Esophagus (tissue), 2 donors: Measurements from ENCODE around the gene CAMK2A. TPM values are rescaled to one million over a fixed set of nuclear protein-coding genes. Genes with fewer than 3 reads are reported as not detected.

Experiments
- H3K27ac ChIP-seq, 2 donors: one replicate each; pipeline ENCODE4 v1.5.1; 2013; ENCODE audit warnings: low read depth in 2 of 2, mild to moderate bottlenecking in 2 of 2, inconsistent platforms in 1 of 2, low read length in 1 of 2, moderate library complexity in 1 of 2
- H3K27me3 ChIP-seq, 2 donors: one replicate each; pipeline ENCODE4 v1.6.1; 2013; ENCODE audit warnings: low read length in 2 of 2, control low read depth in 1 of 2, mild to moderate bottlenecking in 1 of 2; ENCODE audit not compliant: insufficient read depth in 2 of 2, control insufficient read depth in 1 of 2
- H3K36me3 ChIP-seq, 2 donors: one replicate each; pipeline ENCODE4 v1.6.1; 2013; ENCODE audit warnings: low read length in 1 of 2; ENCODE audit not compliant: control insufficient read depth in 2 of 2, insufficient read depth in 2 of 2
- H3K4me1 ChIP-seq, 2 donors: one replicate each; pipeline ENCODE4 v1.6.1; 2013; ENCODE audit warnings: low read length in 1 of 2; ENCODE audit not compliant: control insufficient read depth in 2 of 2, insufficient read depth in 2 of 2
- H3K4me3 ChIP-seq, 2 donors: one replicate each; pipeline ENCODE4 v1.5.1; 2013; ENCODE audit warnings: low read length in 2 of 2, mild to moderate bottlenecking in 2 of 2, low read depth in 1 of 2, moderate library complexity in 1 of 2
- H3K9me3 ChIP-seq, 2 donors: one replicate each; pipeline ENCODE4 v1.6.1; 2013; ENCODE audit warnings: mild to moderate bottlenecking in 2 of 2, low read depth in 1 of 2, low read length in 1 of 2, moderate library complexity in 1 of 2; ENCODE audit not compliant: control insufficient read depth in 2 of 2, insufficient read depth in 1 of 2
- WGBS, 2 donors: extraction: QIAGEN DNeasy Blood & Tissue Kit; methylation state at CpG; one replicate each; pipeline ENCODE4 v1.1.7; 2013; 5-methylcytosine and 5-hydroxymethylcytosine counted together
- polyA plus RNA-seq, 2 donors: library from polyadenylated mRNA; stranded (reverse); fragments of 200-250 nt; gene quantifications; one replicate each; pipeline ENCODE4 v1.2.3, GENCODE V29; 2013
- donor health status: healthy with polysubstance abuse.
- donor health status: Bipolar disorder and iron deficiency.

Gene CAMK2A
- polyA plus RNA-seq, 2 donors = 0.11 to 0.24 TPM

GRCh38 chr5:150302301-150303069, 12.9 kb upstream of the CAMK2A start, which contains the start of gene ARSI:
Gene ARSI (minus strand): TSS chr5:150302905. CDS start chr5:150302373, 532 bp downstream.
- H3K27me3 ChIP-seq = no peaks in the 10 kb centered on the region
- H3K4me3 ChIP-seq = peak within 1 kb of the TSS; percentile 25 to 42
- no peaks in the 10 kb centered on the region for H3K36me3 ChIP-seq
- peaks cover 0 to 1% of the 10 kb centered on the region in 2 donors for H3K9me3 ChIP-seq
- peak within 1 kb of the TSS; percentile 27 to 40 for H3K27ac ChIP-seq
- peaks cover 15 to 23% of the 10 kb centered on the region in 2 donors for H3K4me1 ChIP-seq
- WGBS, 2 donors = 3% methylated on average over 54 to 63 of the region's 63 CpGs

- Histone ChIP-seq H3K36me3 (no peaks in the 10 kb centered on the region), H3K4me3 (peak overlapping the region; percentile 25 to 42), H3K27ac (no peak overlapping the region), H3K4me1 (peaks cover 15 to 27% of the 10 kb centered on the region in 2 donors), H3K9me3 (peaks cover 0 to 1% of the 10 kb centered on the region in 2 donors), H3K27me3 (no peaks in the 10 kb centered on the region)
- 19 to 23% methylated on average over 22 of the region's 22 CpGs for WGBS, 2 donors
Observed at GRCh38 chr5:150301901-150302300, 12.3 kb upstream of the CAMK2A start.

DNA sequence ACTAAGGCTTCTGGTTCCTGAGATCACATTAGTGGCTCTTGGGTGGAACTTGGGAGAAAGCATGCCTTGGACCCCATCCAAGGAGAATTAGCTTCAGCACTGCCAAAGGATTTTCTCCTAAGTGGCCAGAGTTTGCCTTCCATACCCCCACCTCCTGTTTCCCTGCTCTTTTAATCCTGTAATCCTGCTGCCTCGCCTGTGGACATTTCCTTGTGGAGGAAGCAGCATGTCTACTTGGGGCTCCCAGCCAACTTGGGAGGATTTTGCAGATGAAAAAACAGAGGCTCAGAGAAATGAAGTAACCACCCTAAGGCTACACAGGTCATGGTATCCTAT, 11.6 kb upstream of the CAMK2A start:
- H3K27ac ChIP-seq = no peak overlapping the region

GRCh38 chr5:150300496-150301169, 11.1 kb upstream of the CAMK2A start:
- WGBS, 2 donors = 78 to 79% methylated on average over 13 of the region's 13 CpGs
- Histone ChIP-seq H3K27ac (no peak overlapping the region), H3K36me3 (no peaks in the 10 kb centered on the region)

More for the DNA sequence above, 11.6 kb upstream of the CAMK2A start:
- Histone ChIP-seq H3K9me3 (peaks cover 0 to 1% of the 10 kb centered on the region in 2 donors), H3K27me3 (no peaks in the 10 kb centered on the region), H3K4me1 (peaks cover 15 to 33% of the 10 kb centered on the region in 2 donors), H3K36me3 (no peaks in the 10 kb centered on the region), H3K4me3 (no peak overlapping the region)
- 13 to 39% methylated on average over 1 of the region's 1 CpG for WGBS, 2 donors

DNA sequence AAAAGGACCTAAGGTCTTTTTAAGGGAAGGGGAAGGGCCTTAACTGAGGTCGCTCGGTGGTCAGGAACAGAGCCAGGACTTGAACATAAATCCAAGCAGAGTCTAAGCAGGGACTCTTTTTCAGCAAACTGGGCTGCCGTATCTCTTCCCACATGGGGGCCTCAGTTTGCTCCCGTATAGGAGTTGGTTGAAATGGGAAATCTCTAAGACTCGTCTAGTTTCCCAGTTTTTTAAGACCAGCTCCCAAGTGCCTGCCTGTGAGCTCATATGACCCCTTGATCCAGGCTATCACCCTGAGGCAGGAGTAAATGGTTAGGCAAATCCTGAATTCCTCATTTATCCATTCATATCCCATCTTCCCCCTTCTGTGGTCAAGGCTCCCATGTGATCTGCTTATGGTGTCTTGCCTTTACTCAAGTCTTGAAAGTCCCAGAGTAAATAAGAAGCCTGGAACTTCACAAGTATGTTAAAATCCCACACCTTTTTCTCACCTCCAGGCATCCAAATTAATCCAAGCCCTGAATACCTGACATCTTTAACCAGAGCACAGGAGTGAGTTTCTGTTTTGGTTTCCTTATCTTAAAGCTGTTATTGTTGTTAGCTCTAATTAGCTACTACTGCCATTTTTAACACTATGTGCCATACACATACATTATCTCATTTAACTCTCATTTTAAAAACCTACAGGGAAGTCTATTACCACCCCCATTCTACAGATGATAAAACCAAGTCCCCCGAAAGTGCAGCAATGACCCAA, 10.2 kb upstream of the CAMK2A start:
- Histone ChIP-seq H3K36me3 (no peaks in the 10 kb centered on the region), H3K27ac (peak overlapping the region; percentile 36 to 82), H3K4me1 (peaks cover 19 to 45% of the 10 kb centered on the region in 2 donors), H3K27me3 (no peaks in the 10 kb centered on the region), H3K9me3 (peaks cover 0 to 1% of the 10 kb centered on the region in 2 donors), H3K4me3 (no peak overlapping the region)
- 53 to 60% methylated on average over 6 of the region's 6 CpGs for WGBS, 2 donors

More at GRCh38 chr5:150300496-150301169, 11.1 kb upstream of the CAMK2A start:
- Histone ChIP-seq H3K4me1 (peaks cover 15 to 37% of the 10 kb centered on the region in 2 donors), H3K4me3 (no peak overlapping the region), H3K9me3 (peaks cover 0 to 1% of the 10 kb centered on the region in 2 donors), H3K27me3 (no peaks in the 10 kb centered on the region)

GRCh38 chr5:150298701-150299451, 9.3 kb upstream of the CAMK2A start:
- WGBS, 2 donors = 44 to 60% methylated on average over 10 of the region's 10 CpGs
- Histone ChIP-seq H3K36me3 (no peaks in the 10 kb centered on the region), H3K9me3 (peaks cover 0 to 1% of the 10 kb centered on the region in 2 donors), H3K27ac (peak overlapping the region; percentile 27 to 43), H3K4me3 (no peak overlapping the region), H3K4me1 (peaks cover 21 to 53% of the 10 kb centered on the region in 2 donors), H3K27me3 (no peaks in the 10 kb centered on the region)

GRCh38 chr5:150297934-150298595, 8.5 kb upstream of the CAMK2A start:
- WGBS, 2 donors = 92 to 95% methylated on average over 31 of the region's 31 CpGs
- peak overlapping the region; percentile 27 to 43 for H3K27ac ChIP-seq
- no peaks in the 10 kb centered on the region for H3K36me3 ChIP-seq
- peaks cover 23 to 59% of the 10 kb centered on the region in 2 donors for H3K4me1 ChIP-seq
- H3K27me3 ChIP-seq = no peaks in the 10 kb centered on the region
- no peak overlapping the region for H3K4me3 ChIP-seq
- peaks cover 0 to 1% of the 10 kb centered on the region in 2 donors for H3K9me3 ChIP-seq

DNA sequence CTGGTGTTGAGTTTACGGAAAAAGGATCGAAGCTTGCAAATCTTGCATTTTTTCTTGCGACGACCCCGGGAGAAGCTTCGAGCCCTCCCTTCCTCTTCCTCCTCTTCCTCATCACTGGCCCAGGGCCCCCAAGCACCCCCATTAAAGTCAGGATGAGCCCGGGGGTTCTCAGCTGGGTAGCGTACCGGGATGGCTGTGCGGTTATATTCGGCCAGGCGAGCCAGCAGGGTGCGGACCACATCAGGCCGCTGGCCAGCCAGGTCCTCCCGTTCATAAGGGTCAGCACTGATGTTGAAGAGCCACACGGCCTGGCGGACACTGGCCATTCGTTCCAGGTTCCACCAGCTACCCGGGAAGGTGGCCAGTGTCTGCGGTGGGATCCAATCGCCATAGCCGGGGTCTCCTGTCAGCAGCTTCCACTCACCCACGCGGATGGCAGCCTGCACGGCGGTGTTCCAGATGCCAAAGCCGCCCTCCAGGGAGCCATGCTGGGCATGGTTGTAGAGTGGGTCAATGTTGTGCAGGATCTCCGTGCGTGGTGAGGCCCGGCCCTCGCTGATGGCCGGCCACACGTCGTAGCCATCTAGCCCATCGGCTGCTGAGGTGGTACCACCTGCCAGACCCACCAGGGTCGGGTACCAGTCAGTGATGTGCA, 7.8 kb upstream of the CAMK2A start:
- peaks cover 18 to 59% of the 10 kb centered on the region in 2 donors for H3K4me1 ChIP-seq
- H3K4me3 ChIP-seq = no peak overlapping the region
- no peak overlapping the region for H3K27ac ChIP-seq
- 94 to 95% methylated on average over 36 of the region's 36 CpGs for WGBS, 2 donors
- no peaks in the 10 kb centered on the region for H3K27me3 ChIP-seq
- H3K36me3 ChIP-seq = no peaks in the 10 kb centered on the region
- H3K9me3 ChIP-seq = peaks cover 0 to 1% of the 10 kb centered on the region in 2 donors
